OCI-LY3 (cell line): ENCODE measurements around the gene ANKH.

ENCODE experiments used
- CTCF ChIP-seq: fragments of 200-600, 300-600 bp; sonication (generic); IDR thresholded peaks from 2 replicates; pipeline ENCODE4 v1.5.1; 2014; ENCODE audit warnings: antibody characterized with exemption, low read length, low read depth
- EZH2phosphoT487 ChIP-seq: fragments of 200-600 bp; shearing (Covaris generic); IDR thresholded peaks from 2 replicates; pipeline ENCODE4 v1.6.1; 2018; ENCODE audit warnings: antibody characterized with exemption, mixed run types, low read depth

DNA sequence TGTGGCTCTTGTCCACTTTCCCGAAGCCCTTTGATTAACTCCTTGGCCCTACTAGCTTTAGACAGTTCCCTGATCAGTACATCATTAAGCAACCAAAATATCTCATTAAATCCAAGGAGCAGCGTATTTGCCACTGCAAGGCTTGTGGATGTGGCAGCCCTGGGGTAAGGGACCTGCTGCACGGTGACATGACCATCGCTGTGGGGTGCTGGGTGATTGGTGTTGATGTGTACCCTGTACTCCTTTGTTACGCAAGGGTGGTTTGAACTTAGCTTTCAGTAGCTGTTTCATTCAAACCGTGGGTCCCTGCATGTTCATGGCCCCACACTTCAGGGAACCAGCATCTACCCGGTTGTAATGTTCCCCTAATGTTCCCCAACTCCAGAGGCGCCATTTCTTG is 166.0 kb downstream of the ANKH start:
- TF ChIP-seq CTCF = no peak
- no peak for TF ChIP-seq EZH2phosphoT487
